GM23338 (cell line): Measurements from ENCODE around the gene PLS1. TPM values are rescaled to one million over a fixed set of nuclear protein-coding genes. Genes with fewer than 3 reads are reported as not detected.

Experiments
- ATAC-seq: fragments of 200-7000 bp; cut with Tn5 transposase; 3 replicates; pipeline ENCODE4 v1.9.1; 2020
- DNase-seq: peaks from one replicate; pipeline ENCODE4 v3.0.0-alpha.2; 2015; ENCODE audit warnings: low spot score
- H2AFZ ChIP-seq: fragments of 200-600 bp; sonication (generic); 2 replicates; pipeline ENCODE4 v1.8.0; 2016; ENCODE audit warnings: antibody characterized with exemption, mild to moderate bottlenecking, moderate library complexity
- H3F3A ChIP-seq: fragments of 200-600 bp; sonication (generic); replicated peaks from 2 replicates; pipeline ENCODE4 v1.8.0; 2017; ENCODE audit warnings: antibody characterized with exemption, mixed run types, low read depth
- H3K27ac ChIP-seq: fragments of 200-600 bp; sonication (generic); 2 replicates; pipeline ENCODE4 v1.6.1; 2016; ENCODE audit warnings: low read depth
- H3K27me3 ChIP-seq: fragments of 200-600 bp; sonication (generic); 2 replicates; pipeline ENCODE4 v1.8.0; 2016; ENCODE audit warnings: mild to moderate bottlenecking, mixed run types, moderate library complexity; ENCODE audit not compliant: insufficient read depth
- H3K36me3 ChIP-seq: fragments of 200-600 bp; sonication (generic); 2 replicates; pipeline ENCODE4 v1.8.0; 2016; ENCODE audit warnings: mild to moderate bottlenecking; ENCODE audit not compliant: insufficient read depth
- H3K4me1 ChIP-seq: fragments of 200-600 bp; sonication (generic); 2 replicates; pipeline ENCODE4 v1.8.0; 2016; ENCODE audit warnings: mild to moderate bottlenecking, moderate library complexity; ENCODE audit not compliant: insufficient read depth
- H3K4me2 ChIP-seq: fragments of 200-600 bp; sonication (generic); 2 replicates; pipeline ENCODE4 v1.7.1; 2017; ENCODE audit warnings: mixed run types
- H3K4me3 ChIP-seq: fragments of 200-600 bp; sonication (generic); 2 replicates; pipeline ENCODE4 v1.6.1; 2016; ENCODE audit warnings: mixed run types
- H3K79me2 ChIP-seq: fragments of 200-600 bp; sonication (generic); replicated peaks from 2 replicates; pipeline ENCODE4 v1.8.0; 2017; ENCODE audit warnings: mild to moderate bottlenecking; ENCODE audit not compliant: insufficient read depth
- H3K9me2 ChIP-seq: fragments of 200-600 bp; sonication (generic); 2 replicates; pipeline ENCODE4 v1.8.0; 2017; ENCODE audit not compliant: insufficient read depth
- H4K20me1 ChIP-seq: fragments of 200-600 bp; sonication (generic); replicated peaks from 2 replicates; pipeline ENCODE4 v1.8.0; 2017; ENCODE audit warnings: mild to moderate bottlenecking; ENCODE audit not compliant: insufficient read depth
- H3K27ac Mint-ChIP-seq: 2 replicates; pipeline ENCODE4 v1.8.0; 2020; ENCODE audit warnings: inconsistent platforms, mild to moderate bottlenecking, moderate library complexity, mixed read lengths
- H3K27me3 Mint-ChIP-seq: 3 replicates; pipeline ENCODE4 v1.8.0; 2022; ENCODE audit warnings: low read depth, mild to moderate bottlenecking, moderate library complexity, mixed read lengths, inconsistent platforms; ENCODE audit not compliant: insufficient read depth, poor library complexity
- H3K36me3 Mint-ChIP-seq: 3 replicates; pipeline ENCODE4 v1.8.0; 2021; ENCODE audit warnings: low read depth, mild to moderate bottlenecking, inconsistent platforms, moderate library complexity, mixed read lengths
- H3K4me1 Mint-ChIP-seq: 3 replicates; pipeline ENCODE4 v1.8.0; 2020; ENCODE audit warnings: mild to moderate bottlenecking, inconsistent platforms, mixed read lengths
- H3K4me3 Mint-ChIP-seq: 3 replicates; pipeline ENCODE4 v1.8.0; 2021; ENCODE audit warnings: moderate library complexity, mild to moderate bottlenecking, inconsistent platforms, mixed read lengths
- H3K9me3 Mint-ChIP-seq: 3 replicates; pipeline ENCODE4 v1.8.0; 2020; ENCODE audit warnings: moderate library complexity, mild to moderate bottlenecking, inconsistent platforms, mixed read lengths
- CREB1 ChIP-seq: fragments of 250-450 bp; sonication (Bioruptor Pico); IDR thresholded peaks from 2 replicates; pipeline ENCODE4 v1.5.0; 2020; ENCODE audit warnings: low read depth, mild to moderate bottlenecking, moderate library complexity
- CTCF ChIP-seq, 2 experiments: fragments of 200-600 bp in 1 of 2; sonication (generic) in 1 of 2; conservative IDR thresholded peaks; 2 replicates each; pipeline versions ENCODE4 v1.5.1 to v1.6.1; 2016 to 2017; ENCODE audit warnings: antibody characterized with exemption in 2 of 2, low read depth in 2 of 2, mild to moderate bottlenecking in 2 of 2, moderate library complexity in 1 of 2
- ETS1 ChIP-seq: IDR thresholded peaks from 2 replicates; pipeline ENCODE4 v1.6.1; 2016; ENCODE audit warnings: antibody characterized with exemption
- EZH2 ChIP-seq: fragments of 200-600 bp; sonication (generic); IDR thresholded peaks from one replicate; pipeline ENCODE4 v1.8.0; 2017; ENCODE audit warnings: antibody characterized with exemption, mild to moderate bottlenecking, low read depth; ENCODE audit not compliant: unreplicated experiment
- EZH2phosphoT487 ChIP-seq: fragments of 200-600 bp; sonication (generic); IDR thresholded peaks from one replicate; pipeline ENCODE4 v1.8.1; 2018; ENCODE audit warnings: antibody characterized with exemption; ENCODE audit not compliant: unreplicated experiment
- JUNB ChIP-seq: IDR thresholded peaks from one replicate; pipeline ENCODE4 v1.6.1; 2016; ENCODE audit warnings: antibody characterized with exemption; ENCODE audit not compliant: unreplicated experiment
- NANOG ChIP-seq: IDR thresholded peaks from 2 replicates; pipeline ENCODE4 v1.6.1; 2016; ENCODE audit warnings: antibody characterized with exemption, borderline replicate concordance
- POLR2AphosphoS5 ChIP-seq: IDR thresholded peaks from 2 replicates; pipeline ENCODE4 v1.6.1; 2016; ENCODE audit warnings: antibody characterized with exemption, low read depth
- REST ChIP-seq: IDR thresholded peaks from one replicate; pipeline ENCODE4 v1.6.1; 2018; ENCODE audit warnings: antibody characterized with exemption; ENCODE audit not compliant: unreplicated experiment
- STAT1 ChIP-seq: IDR thresholded peaks from one replicate; pipeline ENCODE4 v1.6.1; 2016; ENCODE audit warnings: antibody characterized with exemption; ENCODE audit not compliant: unreplicated experiment
- ZNF114 ChIP-seq: fragments of 250-450 bp; sonication (Bioruptor Pico); IDR thresholded peaks from 2 replicates; pipeline ENCODE4 v1.5.0; 2020; ENCODE audit warnings: mild to moderate bottlenecking, moderate library complexity
- ZNF331 ChIP-seq: fragments of 250-450 bp; sonication (Bioruptor Pico); IDR thresholded peaks from 2 replicates; pipeline ENCODE4 v1.5.0; 2020; ENCODE audit warnings: low read depth, mild to moderate bottlenecking, moderate library complexity
- polyA plus RNA-seq: library from polyadenylated mRNA; unstranded; fragments of >200 nt; fragmentation: Nextera tagmentation; extraction: Ambion mirVana; gene quantifications from 2 replicates; pipeline ENCODE4 v1.2.1, GENCODE V29; 2016
- total RNA-seq: library from RNA; depleted of rRNA; stranded (reverse); fragments of >200 nt; shearing (Covaris generic); gene quantifications from 2 replicates; pipeline ENCODE4 v1.2.3, GENCODE V29; 2014
- TF ChIP-seq, protein P1 (sequence below): fragments of 250-450 bp; sonication (Bioruptor Pico); IDR thresholded peaks from 2 replicates; pipeline ENCODE4 v1.5.0; 2020; ENCODE audit warnings: mild to moderate bottlenecking, moderate library complexity

Gene PLS1
- total and polyA plus RNA-seq, 2 experiments from 2014 or later, result 18.4 to 42.2 TPM

GRCh38 chr3:142566096-142566495 lies 30.1 kb upstream of the PLS1 start:
- no peaks in the 10 kb centered on the region for H3K4me1 ChIP-seq
- H3K4me3 ChIP-seq, result no peak overlapping the region
- H3K36me3 Mint-ChIP-seq, result peaks cover 13% of the 10 kb centered on the region
- ATAC-seq (no peak), DNase-seq (no peak)
- peaks cover 3% of the 10 kb centered on the region; the same call in 1 of the 2 replicates for H3K36me3 ChIP-seq
- no peaks in the 10 kb centered on the region for H3K27me3 ChIP-seq
- H3K27ac ChIP-seq, result no peak overlapping the region
- H3K9me3 Mint-ChIP-seq, result no peaks in the 10 kb centered on the region
- no peaks in the 10 kb centered on the region for H3K27me3 Mint-ChIP-seq
- peaks cover 5% of the 10 kb centered on the region; the same call in 1 of the 2 replicates for H3K79me2 ChIP-seq
- H3K27ac Mint-ChIP-seq, result no peak overlapping the region
- no peaks in the 10 kb centered on the region for H3K9me2 ChIP-seq
- no peak overlapping the region for H3K4me2 ChIP-seq
- H3K4me3 Mint-ChIP-seq, result no peak overlapping the region
- TF ChIP-seq EZH2phosphoT487 (no peak), JUNB (no peak), STAT1 (no peak), POLR2AphosphoS5 (no peak), ZNF331 (CRISPR knock-in tag) (no peak), NANOG (no peak), ZNF114 (CRISPR knock-in tag) (no peak), EZH2 (no peak), REST (no peak), ETS1 (no peak), CREB1 (CRISPR knock-in tag) (no peak), CTCF (conservative IDR thresholded peaks at IDR 0.05; ENCODE audit: low read depth in 2 of 2) (no peak)
- TF ChIP-seq, protein P1, sequence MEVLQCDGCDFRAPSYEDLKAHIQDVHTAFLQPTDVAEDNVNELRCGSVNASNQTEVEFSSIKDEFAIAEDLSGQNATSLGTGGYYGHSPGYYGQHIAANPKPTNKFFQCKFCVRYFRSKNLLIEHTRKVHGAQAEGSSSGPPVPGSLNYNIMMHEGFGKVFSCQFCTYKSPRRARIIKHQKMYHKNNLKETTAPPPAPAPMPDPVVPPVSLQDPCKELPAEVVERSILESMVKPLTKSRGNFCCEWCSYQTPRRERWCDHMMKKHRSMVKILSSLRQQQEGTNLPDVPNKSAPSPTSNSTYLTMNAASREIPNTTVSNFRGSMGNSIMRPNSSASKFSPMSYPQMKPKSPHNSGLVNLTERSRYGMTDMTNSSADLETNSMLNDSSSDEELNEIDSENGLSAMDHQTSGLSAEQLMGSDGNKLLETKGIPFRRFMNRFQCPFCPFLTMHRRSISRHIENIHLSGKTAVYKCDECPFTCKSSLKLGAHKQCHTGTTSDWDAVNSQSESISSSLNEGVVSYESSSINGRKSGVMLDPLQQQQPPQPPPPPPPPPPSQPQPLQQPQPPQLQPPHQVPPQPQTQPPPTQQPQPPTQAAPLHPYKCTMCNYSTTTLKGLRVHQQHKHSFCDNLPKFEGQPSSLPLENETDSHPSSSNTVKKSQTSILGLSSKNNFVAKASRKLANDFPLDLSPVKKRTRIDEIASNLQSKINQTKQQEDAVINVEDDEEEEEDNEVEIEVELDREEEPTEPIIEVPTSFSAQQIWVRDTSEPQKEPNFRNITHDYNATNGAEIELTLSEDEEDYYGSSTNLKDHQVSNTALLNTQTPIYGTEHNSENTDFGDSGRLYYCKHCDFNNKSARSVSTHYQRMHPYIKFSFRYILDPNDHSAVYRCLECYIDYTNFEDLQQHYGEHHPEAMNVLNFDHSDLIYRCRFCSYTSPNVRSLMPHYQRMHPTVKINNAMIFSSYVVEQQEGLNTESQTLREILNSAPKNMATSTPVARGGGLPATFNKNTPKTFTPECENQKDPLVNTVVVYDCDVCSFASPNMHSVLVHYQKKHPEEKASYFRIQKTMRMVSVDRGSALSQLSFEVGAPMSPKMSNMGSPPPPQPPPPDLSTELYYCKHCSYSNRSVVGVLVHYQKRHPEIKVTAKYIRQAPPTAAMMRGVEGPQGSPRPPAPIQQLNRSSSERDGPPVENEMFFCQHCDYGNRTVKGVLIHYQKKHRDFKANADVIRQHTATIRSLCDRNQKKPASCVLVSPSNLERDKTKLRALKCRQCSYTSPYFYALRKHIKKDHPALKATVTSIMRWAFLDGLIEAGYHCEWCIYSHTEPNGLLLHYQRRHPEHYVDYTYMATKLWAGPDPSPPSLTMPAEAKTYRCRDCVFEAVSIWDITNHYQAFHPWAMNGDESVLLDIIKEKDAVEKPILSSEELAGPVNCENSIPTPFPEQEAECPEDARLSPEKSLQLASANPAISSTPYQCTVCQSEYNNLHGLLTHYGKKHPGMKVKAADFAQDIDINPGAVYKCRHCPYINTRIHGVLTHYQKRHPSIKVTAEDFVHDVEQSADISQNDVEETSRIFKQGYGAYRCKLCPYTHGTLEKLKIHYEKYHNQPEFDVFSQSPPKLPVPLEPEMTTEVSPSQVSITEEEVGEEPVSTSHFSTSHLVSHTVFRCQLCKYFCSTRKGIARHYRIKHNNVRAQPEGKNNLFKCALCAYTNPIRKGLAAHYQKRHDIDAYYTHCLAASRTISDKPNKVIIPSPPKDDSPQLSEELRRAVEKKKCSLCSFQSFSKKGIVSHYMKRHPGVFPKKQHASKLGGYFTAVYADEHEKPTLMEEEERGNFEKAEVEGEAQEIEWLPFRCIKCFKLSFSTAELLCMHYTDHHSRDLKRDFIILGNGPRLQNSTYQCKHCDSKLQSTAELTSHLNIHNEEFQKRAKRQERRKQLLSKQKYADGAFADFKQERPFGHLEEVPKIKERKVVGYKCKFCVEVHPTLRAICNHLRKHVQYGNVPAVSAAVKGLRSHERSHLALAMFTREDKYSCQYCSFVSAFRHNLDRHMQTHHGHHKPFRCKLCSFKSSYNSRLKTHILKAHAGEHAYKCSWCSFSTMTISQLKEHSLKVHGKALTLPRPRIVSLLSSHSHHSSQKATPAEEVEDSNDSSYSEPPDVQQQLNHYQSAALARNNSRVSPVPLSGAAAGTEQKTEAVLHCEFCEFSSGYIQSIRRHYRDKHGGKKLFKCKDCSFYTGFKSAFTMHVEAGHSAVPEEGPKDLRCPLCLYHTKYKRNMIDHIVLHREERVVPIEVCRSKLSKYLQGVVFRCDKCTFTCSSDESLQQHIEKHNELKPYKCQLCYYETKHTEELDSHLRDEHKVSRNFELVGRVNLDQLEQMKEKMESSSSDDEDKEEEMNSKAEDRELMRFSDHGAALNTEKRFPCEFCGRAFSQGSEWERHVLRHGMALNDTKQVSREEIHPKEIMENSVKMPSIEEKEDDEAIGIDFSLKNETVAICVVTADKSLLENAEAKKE (CRISPR knock-in tag), result no peak
- H3K4me1 Mint-ChIP-seq, result peaks cover 3% of the 10 kb centered on the region; the same call in 1 of the 3 replicates
- H4K20me1 ChIP-seq, result no peaks in the 10 kb centered on the region; the same call in 1 of the 2 replicates
- H3F3A ChIP-seq, result no peaks in the 10 kb centered on the region
- H2AFZ ChIP-seq, result no peak overlapping the region
